Measurements from ENCODE around the gene DOK6. TPM values are rescaled to one million over a fixed set of nuclear protein-coding genes. Genes with fewer than 3 reads are reported as not detected.
A peak's percentile ranks its signal among the peaks of the same experiment; 100 is the strongest.

DOK6 gene
- total and polyA plus RNA-seq, 2 of the 13 experiments (the other 11 are each of a cell fraction or from before 2014, with no cell fraction given): 17.0 to 17.2 TPM

DNA sequence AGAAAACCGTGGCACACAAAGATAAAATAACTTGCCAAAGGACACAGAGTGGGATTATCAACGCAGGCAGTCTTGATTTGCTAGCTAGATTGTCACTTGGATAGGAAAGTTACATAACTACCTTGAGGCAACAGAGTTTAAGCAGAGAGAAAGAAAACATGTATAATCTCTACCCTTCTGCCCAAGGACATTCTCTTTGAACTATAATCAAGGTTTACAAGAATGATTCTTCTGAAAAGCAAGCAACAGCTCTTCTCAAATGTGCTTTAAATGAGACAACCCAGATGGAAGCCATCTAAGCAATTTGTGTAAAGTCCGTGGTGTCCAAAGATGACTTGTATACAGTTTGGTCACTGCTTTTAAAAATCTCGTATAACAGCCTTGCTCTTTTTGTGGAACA is 369.6 kb downstream of the DOK6 start (continued):
- TF ChIP-seq, protein P1, sequence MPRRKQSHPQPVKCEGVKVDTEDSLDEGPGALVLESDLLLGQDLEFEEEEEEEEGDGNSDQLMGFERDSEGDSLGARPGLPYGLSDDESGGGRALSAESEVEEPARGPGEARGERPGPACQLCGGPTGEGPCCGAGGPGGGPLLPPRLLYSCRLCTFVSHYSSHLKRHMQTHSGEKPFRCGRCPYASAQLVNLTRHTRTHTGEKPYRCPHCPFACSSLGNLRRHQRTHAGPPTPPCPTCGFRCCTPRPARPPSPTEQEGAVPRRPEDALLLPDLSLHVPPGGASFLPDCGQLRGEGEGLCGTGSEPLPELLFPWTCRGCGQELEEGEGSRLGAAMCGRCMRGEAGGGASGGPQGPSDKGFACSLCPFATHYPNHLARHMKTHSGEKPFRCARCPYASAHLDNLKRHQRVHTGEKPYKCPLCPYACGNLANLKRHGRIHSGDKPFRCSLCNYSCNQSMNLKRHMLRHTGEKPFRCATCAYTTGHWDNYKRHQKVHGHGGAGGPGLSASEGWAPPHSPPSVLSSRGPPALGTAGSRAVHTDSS (CRISPR knock-in tag; conservative IDR thresholded peaks at IDR 0.05): no peak
- TF ChIP-seq FOXP1 (IDR thresholded peaks at IDR 0.05): no peak
- TF ChIP-seq FOXP1 (CRISPR knock-in tag; IDR thresholded peaks at IDR 0.05): no peak
- TF ChIP-seq, protein P2, sequence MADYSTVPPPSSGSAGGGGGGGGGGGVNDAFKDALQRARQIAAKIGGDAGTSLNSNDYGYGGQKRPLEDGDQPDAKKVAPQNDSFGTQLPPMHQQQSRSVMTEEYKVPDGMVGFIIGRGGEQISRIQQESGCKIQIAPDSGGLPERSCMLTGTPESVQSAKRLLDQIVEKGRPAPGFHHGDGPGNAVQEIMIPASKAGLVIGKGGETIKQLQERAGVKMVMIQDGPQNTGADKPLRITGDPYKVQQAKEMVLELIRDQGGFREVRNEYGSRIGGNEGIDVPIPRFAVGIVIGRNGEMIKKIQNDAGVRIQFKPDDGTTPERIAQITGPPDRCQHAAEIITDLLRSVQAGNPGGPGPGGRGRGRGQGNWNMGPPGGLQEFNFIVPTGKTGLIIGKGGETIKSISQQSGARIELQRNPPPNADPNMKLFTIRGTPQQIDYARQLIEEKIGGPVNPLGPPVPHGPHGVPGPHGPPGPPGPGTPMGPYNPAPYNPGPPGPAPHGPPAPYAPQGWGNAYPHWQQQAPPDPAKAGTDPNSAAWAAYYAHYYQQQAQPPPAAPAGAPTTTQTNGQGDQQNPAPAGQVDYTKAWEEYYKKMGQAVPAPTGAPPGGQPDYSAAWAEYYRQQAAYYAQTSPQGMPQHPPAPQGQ (CRISPR knock-in tag; IDR thresholded peaks at IDR 0.05; ENCODE audit: borderline replicate concordance): no peak
- TF ChIP-seq ZNF776 (CRISPR knock-in tag; IDR thresholded peaks at IDR 0.05): no peak
- no peak for TF ChIP-seq ARNTL (CRISPR knock-in tag; IDR thresholded peaks at IDR 0.05)
- TF ChIP-seq ZNF614 (CRISPR knock-in tag; IDR thresholded peaks at IDR 0.05; ENCODE audit: borderline replicate concordance): 0 out of 2 replicates have a peak, but pooled peaks have one; percentile 20
- TF ChIP-seq SIX4 (CRISPR knock-in tag; IDR thresholded peaks at IDR 0.05): no peak; the same call in 1 of the 2 replicates
- TF ChIP-seq, protein P3, sequence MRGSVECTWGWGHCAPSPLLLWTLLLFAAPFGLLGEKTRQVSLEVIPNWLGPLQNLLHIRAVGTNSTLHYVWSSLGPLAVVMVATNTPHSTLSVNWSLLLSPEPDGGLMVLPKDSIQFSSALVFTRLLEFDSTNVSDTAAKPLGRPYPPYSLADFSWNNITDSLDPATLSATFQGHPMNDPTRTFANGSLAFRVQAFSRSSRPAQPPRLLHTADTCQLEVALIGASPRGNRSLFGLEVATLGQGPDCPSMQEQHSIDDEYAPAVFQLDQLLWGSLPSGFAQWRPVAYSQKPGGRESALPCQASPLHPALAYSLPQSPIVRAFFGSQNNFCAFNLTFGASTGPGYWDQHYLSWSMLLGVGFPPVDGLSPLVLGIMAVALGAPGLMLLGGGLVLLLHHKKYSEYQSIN (CRISPR knock-in tag; IDR thresholded peaks at IDR 0.05; ENCODE audit: borderline replicate concordance): no peak
- peak; percentile 48; the same call in 1 of the 2 replicates for TF ChIP-seq FOXJ3 (CRISPR knock-in tag; IDR thresholded peaks at IDR 0.05; ENCODE audit: borderline replicate concordance)
- TF ChIP-seq HIVEP1 (CRISPR knock-in tag; IDR thresholded peaks at IDR 0.05): no peak
- 0 out of 2 replicates have a peak, but pooled peaks have one; percentile 15 for TF ChIP-seq MIXL1 (CRISPR knock-in tag; IDR thresholded peaks at IDR 0.05)
- TF ChIP-seq, protein P4, sequence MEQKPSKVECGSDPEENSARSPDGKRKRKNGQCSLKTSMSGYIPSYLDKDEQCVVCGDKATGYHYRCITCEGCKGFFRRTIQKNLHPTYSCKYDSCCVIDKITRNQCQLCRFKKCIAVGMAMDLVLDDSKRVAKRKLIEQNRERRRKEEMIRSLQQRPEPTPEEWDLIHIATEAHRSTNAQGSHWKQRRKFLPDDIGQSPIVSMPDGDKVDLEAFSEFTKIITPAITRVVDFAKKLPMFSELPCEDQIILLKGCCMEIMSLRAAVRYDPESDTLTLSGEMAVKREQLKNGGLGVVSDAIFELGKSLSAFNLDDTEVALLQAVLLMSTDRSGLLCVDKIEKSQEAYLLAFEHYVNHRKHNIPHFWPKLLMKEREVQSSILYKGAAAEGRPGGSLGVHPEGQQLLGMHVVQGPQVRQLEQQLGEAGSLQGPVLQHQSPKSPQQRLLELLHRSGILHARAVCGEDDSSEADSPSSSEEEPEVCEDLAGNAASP (CRISPR knock-in tag; IDR thresholded peaks at IDR 0.05; ENCODE audit: borderline replicate concordance): no peak
- no peak for TF ChIP-seq ZNF674 (CRISPR knock-in tag; IDR thresholded peaks at IDR 0.05; ENCODE audit: low read depth)
- TF ChIP-seq SNAPC2 (CRISPR knock-in tag; IDR thresholded peaks at IDR 0.05): no peak
- no peak for TF ChIP-seq CCDC6 (CRISPR knock-in tag; IDR thresholded peaks at IDR 0.05)
- no peak for TF ChIP-seq ZNF563 (CRISPR knock-in tag; IDR thresholded peaks at IDR 0.05)
- TF ChIP-seq PRPF4 (IDR thresholded peaks at IDR 0.05; ENCODE audit: low read depth, low read length, poor library complexity, severe bottlenecking): no peak
- no peak for TF ChIP-seq ZNF790 (CRISPR knock-in tag; IDR thresholded peaks at IDR 0.05; ENCODE audit: borderline replicate concordance)
- TF ChIP-seq JARID2 (CRISPR knock-in tag; IDR thresholded peaks at IDR 0.05; ENCODE audit: insufficient replicate concordance): no peak
- no peak for TF ChIP-seq ZNF761 (CRISPR knock-in tag; conservative IDR thresholded peaks at IDR 0.05)
- peak; percentile 36; the same call in 1 of the 2 replicates for TF ChIP-seq MED1 (CRISPR knock-in tag; IDR thresholded peaks at IDR 0.05)
- peak; percentile 67 for TF ChIP-seq ZMYM4 (CRISPR knock-in tag; IDR thresholded peaks at IDR 0.05)
- TF ChIP-seq, protein P5, sequence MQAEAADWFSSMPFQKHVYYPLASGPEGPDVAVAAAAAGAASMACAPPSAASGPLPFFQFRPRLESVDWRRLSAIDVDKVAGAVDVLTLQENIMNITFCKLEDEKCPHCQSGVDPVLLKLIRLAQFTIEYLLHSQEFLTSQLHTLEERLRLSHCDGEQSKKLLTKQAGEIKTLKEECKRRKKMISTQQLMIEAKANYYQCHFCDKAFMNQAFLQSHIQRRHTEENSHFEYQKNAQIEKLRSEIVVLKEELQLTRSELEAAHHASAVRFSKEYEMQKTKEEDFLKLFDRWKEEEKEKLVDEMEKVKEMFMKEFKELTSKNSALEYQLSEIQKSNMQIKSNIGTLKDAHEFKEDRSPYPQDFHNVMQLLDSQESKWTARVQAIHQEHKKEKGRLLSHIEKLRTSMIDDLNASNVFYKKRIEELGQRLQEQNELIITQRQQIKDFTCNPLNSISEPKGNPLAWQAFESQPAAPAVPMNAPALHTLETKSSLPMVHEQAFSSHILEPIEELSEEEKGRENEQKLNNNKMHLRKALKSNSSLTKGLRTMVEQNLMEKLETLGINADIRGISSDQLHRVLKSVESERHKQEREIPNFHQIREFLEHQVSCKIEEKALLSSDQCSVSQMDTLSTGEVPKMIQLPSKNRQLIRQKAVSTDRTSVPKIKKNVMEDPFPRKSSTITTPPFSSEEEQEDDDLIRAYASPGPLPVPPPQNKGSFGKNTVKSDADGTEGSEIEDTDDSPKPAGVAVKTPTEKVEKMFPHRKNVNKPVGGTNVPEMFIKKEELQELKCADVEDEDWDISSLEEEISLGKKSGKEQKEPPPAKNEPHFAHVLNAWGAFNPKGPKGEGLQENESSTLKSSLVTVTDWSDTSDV (CRISPR knock-in tag; IDR thresholded peaks at IDR 0.05): no peak
